M059J (cell line): ENCODE measurements around the gene KRTAP10-11. TPM values are rescaled to one million over a fixed set of nuclear protein-coding genes. Genes with fewer than 3 reads are reported as not detected.
"Not testable (repeated sequence)": the region's sequence is repeated elsewhere in the genome, so short reads cannot be mapped to it uniquely, and the experiment has no call there.

Source experiments
- DNase-seq: peaks from one replicate; pipeline ENCODE4 v3.0.0-alpha.2; 2012; ENCODE audit warnings: low read depth
- total RNA-seq: library from RNA; depleted of rRNA; stranded (reverse); fragments of >200 nt; shearing (Covaris generic); gene quantifications from 2 replicates; pipeline ENCODE4 v1.2.3, GENCODE V29; 2014

Gene KRTAP10-11
- total RNA-seq, 1 experiment from 2014 or later, result not detected

- no peak for DNase-seq
Observed at GRCh38 chr21:44614961-44615391, 31.2 kb upstream of the KRTAP10-11 start.

DNA sequence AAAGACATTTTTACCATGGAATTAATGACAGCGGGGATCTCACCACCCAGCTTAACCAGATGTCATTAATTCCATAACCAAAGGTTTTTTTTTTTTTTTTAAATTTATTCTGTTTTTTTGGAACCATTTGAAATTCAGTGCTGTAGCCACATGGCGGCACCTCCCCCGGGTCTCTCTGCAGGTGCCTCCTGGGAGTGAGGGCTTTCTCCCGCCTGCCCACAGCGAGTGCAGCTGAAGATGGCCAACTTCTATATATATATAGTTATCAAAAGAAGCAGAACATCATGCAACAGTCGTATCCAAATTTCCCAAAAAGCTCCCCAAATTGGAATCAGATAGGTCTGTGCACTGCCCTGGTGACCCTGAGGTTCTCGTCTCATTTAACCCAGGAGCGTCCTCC, 30.7 kb upstream of the KRTAP10-11 start:
- DNase-seq, result no peak

DNA sequence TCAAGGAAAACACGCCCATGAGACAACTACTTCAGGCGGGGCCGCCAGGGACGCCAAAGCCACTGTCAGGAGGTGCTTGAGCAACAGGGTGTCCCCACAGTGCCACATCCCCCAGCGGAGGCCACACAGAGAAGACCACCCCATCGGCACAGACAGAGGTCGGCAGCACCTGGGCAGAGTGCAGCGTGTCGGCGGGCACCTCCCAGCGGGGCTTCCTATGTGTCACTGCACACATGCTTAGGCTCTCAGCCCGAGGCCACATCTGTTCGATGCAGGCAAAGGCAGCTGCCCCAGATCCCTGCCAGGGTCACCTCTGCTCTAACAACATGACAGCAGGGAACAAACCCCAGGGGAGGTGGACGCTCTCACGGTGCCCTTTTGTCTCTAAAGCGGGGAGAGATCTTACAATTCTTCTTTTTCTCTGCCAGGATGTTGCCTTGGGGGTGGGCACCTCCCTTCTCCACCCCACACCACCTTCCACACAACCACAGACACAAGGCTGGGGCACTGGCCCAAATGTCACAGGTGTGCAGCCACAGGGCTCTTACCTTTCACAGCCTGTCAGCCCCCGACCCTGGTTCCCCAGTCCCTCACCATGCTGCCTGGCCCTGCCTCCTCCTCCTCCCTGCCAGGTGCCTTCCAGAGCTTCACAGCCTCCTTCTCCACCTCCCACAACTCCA, 30.2 kb upstream of the KRTAP10-11 start:
- DNase-seq, result no peak

- DNase-seq, result no peak
Observed at GRCh38 chr21:44616591-44616926, 29.7 kb upstream of the KRTAP10-11 start.

DNA sequence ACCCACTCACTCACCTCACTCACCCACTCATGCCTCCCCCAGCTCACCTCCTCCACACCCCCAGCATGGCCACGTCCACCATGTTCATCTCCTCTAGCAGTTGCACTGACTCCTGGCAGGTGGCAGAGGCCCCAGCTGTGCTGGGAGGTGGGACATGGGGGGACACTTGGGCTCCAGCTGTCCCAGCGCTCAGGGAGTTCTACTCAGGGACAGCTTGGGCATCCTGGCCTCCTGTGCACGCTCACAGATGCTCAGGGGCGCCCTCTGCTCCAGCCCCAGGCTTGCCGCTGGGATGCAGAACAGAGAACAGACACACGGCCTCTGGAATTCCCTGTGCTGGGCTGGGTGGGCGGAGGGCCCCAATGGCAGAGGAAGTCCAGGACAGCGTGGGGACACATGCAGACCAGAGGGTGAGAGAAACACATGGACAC, 29.1 kb upstream of the KRTAP10-11 start:
- no peak for DNase-seq

- DNase-seq, result no peak
Observed at GRCh38 chr21:44618504-44618903, 27.7 kb upstream of the KRTAP10-11 start.

DNA sequence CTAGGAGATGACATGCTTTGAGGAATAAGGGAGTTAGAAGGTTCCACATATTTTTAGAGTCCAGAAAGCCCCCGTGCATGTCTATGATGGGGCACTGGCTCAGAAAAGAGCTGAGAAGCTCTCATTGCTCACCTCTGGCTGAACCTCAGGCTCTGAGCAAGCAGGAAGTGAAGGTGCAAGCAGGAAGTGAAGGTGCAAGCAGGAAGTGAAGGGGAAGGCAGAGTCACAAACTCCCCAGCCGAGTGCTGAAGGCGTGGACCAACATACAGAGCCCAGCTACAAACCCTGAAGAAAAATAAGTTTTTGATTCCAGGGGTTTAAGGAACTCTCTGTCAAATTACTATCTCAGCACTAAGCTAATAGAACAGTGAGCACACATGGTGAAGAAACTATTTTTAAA, 27.3 kb upstream of the KRTAP10-11 start:
- no peak for DNase-seq

DNA sequence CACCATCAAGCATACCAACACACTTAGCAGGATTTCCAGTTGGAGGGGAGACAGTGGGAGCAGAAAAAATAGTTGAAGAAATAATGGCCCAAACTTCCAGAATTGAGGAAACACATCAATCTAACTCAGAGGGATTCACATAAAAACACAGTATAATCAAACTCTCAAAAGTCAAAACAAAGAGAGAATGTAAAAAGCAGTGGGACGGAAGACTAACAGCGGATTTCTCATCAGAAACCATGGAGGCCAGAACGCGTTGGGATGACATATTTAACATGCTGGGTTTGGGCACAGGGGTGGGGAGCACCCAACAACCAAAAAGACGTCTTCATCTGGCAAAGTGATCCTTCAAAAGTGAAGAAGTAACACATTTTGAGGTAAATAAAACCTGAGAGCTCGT, 26.3 kb upstream of the KRTAP10-11 start:
- no peak for DNase-seq

DNA sequence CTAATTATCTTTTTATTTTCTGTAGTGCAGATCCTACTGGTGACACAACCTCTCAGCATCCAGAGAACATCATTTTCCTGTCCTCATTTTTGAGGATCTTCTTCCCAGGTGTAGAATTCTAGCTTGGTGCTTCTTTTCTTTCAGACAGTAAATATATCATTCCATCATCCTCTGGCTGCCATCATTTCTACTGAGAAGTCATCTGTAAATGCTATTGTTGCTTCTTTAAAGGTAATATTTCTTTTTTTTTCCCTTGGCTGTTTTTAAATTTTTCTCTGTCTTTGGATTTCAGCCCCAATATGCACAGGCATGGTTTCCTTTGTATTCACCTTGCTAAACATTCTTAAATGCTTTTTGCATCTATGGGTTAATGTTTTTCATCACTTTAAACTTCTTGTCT, 22.6 kb upstream of the KRTAP10-11 start:
- no peak for DNase-seq

DNA sequence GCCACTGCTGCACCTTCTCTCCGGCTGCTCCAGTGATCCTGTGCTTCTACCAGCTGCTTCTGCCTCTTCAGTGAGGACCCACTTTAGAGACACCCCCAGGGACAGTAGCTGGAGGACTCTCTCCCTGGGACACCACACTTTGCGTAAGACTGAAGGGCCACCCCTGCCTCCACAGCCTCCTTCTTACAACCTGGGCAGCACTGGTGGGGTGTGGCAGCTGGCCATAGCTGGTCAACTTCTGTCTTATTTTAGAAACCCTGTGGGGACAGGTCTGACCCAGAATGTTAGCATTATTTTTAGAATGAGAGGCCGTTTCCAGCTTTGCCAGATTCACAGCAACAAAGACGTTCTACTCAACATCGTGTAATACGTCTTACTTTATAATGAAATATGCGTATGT, 20.5 kb upstream of the KRTAP10-11 start:
- DNase-seq, result no peak

DNA sequence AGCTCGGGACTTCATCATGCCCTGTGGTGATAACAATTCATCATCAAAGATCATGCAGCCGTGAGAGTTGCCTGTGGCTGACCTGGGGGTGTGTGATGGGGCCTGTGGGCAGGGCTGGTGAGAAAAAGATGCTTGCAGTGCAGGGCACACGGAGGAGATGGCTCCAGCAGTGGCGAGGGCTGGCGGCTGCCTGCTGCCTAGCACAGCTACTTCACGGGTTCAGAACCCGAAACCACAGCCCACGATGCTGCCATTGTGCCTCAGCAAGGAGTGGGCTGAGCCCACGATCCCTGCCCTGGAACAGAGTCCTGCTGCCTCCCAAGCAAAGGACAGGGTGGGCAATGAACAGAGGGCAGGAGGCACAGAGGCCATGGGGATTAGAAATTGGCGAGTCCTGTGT, 20.0 kb upstream of the KRTAP10-11 start:
- no peak for DNase-seq

- DNase-seq, result no peak
Observed at GRCh38 chr21:44626673-44627143, 19.5 kb upstream of the KRTAP10-11 start, which contains the start of gene KRTAP10-9. Gene KRTAP10-9 (plus strand): TSS chr21:44627093. CDS start chr21:44627172, 79 bp downstream.

DNA sequence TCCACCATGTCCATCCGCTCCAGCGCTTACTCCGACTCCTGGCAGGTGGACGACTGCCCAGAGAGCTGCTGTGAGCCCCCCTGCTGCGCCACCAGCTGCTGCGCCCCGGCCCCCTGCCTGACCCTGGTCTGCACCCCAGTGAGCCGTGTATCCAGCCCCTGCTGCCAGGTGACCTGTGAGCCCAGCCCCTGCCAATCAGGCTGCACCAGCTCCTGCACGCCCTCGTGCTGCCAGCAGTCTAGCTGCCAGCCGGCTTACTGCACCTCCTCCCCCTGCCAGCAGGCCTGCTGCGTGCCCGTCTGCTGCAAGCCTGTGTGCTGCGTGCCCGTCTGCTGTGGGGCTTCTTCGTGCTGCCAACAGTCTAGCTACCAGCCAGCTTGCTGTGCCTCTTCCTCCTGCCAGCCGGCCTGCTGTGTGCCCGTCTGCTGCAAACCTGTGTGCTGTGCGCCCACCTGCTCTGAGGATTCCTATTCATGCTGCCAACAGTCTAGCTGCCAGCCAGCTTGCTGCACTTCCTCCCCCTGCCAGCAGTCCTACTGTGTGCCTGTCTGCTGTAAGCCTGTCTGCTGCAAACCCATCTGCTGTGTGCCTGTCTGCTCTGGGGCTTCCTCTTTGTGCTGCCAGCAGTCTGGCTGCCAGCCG, 18.9 kb upstream of the KRTAP10-11 start:
- DNase-seq, result not testable (repeated sequence)

DNA sequence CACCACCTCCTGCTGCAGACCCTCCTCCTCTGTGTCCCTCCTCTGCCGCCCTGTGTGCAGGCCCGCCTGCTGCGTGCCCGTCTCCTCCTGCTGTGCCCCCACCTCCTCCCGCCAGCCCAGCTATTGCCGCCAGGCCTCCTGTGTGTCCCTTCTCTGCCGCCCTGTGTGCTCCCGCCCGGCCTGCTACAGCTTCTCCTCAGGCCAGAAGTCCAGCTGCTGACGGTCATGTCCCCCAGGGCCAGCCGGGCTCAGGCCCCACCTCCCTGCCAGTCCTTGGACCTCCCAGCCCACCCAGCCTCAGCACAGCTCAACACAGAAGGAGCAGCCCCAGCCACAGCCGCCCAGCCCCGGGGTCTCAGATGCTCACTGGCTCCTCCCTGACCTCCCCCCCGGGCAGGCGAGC, 18.4 kb upstream of the KRTAP10-11 start:
- DNase-seq, result not testable (repeated sequence)

- no peak for DNase-seq
Observed at GRCh38 chr21:44628707-44629391, 17.4 kb upstream of the KRTAP10-11 start.

- no peak for DNase-seq
Observed at GRCh38 chr21:44630440-44630839, 15.8 kb upstream of the KRTAP10-11 start.

DNA sequence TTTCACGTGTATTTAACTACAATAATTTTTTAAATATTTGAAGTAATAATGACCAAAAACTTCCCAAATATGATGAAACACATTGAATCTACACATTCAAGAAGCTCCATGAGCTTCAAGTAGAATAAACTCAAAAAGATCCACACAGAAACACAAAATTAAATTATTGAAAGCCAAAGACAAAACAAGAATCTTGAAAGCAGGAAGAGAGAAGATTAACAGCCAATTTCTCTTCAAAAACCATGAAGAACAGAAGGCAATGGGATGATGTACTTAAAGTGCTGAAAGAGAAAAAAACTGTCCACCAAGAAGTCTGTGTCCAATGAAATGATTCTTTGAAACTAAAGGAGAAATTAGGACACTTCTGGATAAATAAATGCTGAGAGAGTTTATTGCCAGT, 14.1 kb upstream of the KRTAP10-11 start:
- no peak for DNase-seq

DNA sequence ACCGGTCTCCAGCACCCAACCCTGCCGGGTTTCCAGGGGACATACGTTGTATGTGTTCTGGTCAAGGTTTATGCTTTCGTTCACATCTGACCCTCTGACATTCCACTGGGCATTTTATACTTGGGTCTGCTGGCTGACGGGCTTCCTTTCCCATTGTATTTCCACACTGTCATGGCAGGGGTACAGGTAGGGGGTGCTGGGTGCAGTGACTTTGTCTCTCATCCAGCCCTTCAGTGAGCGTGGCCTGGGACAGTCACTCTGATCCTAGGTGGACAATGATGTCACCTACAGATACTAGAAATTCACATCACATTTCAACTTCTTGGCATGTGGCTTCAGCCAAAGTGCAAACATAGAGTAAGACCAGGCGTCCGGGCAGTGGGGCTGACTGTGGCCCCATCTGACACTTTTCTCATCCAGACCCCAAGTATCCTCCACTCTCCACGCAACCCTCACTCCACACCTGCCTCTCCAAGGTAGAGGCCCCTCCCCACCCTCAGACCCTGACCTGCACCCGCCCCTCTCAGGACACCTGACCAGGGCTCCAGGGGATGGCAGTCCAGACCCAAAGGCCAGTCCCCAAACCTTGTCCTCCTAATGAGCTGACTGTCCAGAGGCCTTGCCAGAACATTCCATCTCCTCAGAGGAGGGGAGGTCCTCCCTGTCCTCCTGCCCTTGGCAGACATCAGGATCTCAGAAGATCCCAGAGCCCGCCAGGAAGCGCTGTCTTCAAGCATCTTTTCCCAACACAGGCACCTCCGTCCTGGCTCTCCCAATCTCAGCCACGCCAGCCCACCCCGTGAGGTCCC, 9.8 kb upstream of the KRTAP10-11 start:
- no peak for DNase-seq

GRCh38 chr21:44637018-44637850, 9.0 kb upstream of the KRTAP10-11 start, which contains the start of gene KRTAP10-10:
Gene KRTAP10-10 (plus strand): TSS chr21:44637356. CDS start chr21:44637418, 62 bp downstream.
- no peak for DNase-seq

- DNase-seq, result not testable (repeated sequence)
Observed at GRCh38 chr21:44637851-44638348, 8.3 kb upstream of the KRTAP10-11 start.
